HEK293T (cell line): ENCODE measurements around the gene CAPN7.

ENCODE experiments used
- ARNT ChIP-seq: fragments of 450-650 bp; IDR thresholded peaks from 2 replicates; pipeline ENCODE4 v1.6.1; 2017; ENCODE audit warnings: mild to moderate bottlenecking
- BHLHE40 ChIP-seq: fragments of 450-650 bp; IDR thresholded peaks from 2 replicates; pipeline ENCODE4 v1.6.1; 2016; ENCODE audit warnings: mild to moderate bottlenecking, moderate library complexity, borderline replicate concordance
- FOXA1 ChIP-seq: fragments of 450-650 bp; IDR thresholded peaks from 2 replicates; pipeline ENCODE4 v1.6.1; 2016; ENCODE audit warnings: mild to moderate bottlenecking
- FOXK2 ChIP-seq: fragments of 450-650 bp; IDR thresholded peaks from 2 replicates; pipeline ENCODE4 v1.6.1; 2016; ENCODE audit warnings: mild to moderate bottlenecking
- HDGF ChIP-seq: fragments of 450-650 bp; IDR thresholded peaks from 2 replicates; pipeline ENCODE4 v1.6.1; 2017; ENCODE audit warnings: antibody characterized with exemption, borderline replicate concordance
- SP1 ChIP-seq: fragments of 450-650 bp; IDR thresholded peaks from 2 replicates; pipeline ENCODE4 v1.6.1; 2017
- SUZ12 ChIP-seq: fragments of 450-650 bp; IDR thresholded peaks from 2 replicates; pipeline ENCODE4 v1.6.1; 2016; ENCODE audit warnings: mild to moderate bottlenecking
- TARDBP ChIP-seq: fragments of 450-650 bp; IDR thresholded peaks from 2 replicates; pipeline ENCODE4 v1.6.1; 2016
- ZNF384 ChIP-seq: fragments of 450-650 bp; IDR thresholded peaks from 2 replicates; pipeline ENCODE4 v1.6.1; 2016

- TF ChIP-seq FOXA1 = no peak
- no peak for TF ChIP-seq SUZ12
- TF ChIP-seq ZNF384 = no peak
- no peak for TF ChIP-seq HDGF
- no peak for TF ChIP-seq FOXK2
- no peak for TF ChIP-seq TARDBP
- no peak for TF ChIP-seq SP1
- TF ChIP-seq BHLHE40 = no peak
- no peak for TF ChIP-seq ARNT
Measured at GRCh38 chr3:15299036-15299435, 93.0 kb downstream of the CAPN7 start.
